RPMI7951 (cell line): ENCODE measurements around the gene TMEM238. TPM values are rescaled to one million over a fixed set of nuclear protein-coding genes. Genes with fewer than 3 reads are reported as not detected.
"Not testable (repeated sequence)": the region's sequence is repeated elsewhere in the genome, so short reads cannot be mapped to it uniquely, and the experiment has no call there.

ENCODE experiments used
- DNase-seq: peaks from one replicate; pipeline ENCODE4 v3.0.0-alpha.2; 2012; ENCODE audit warnings: low read depth
- total RNA-seq: library from RNA; depleted of rRNA; stranded (reverse); fragments of >200 nt; shearing (Covaris generic); gene quantifications from 2 replicates; pipeline ENCODE4 v1.2.3, GENCODE V29; 2014

The TMEM238 gene
- total RNA-seq, 1 experiment from 2014 or later = not detected

DNA sequence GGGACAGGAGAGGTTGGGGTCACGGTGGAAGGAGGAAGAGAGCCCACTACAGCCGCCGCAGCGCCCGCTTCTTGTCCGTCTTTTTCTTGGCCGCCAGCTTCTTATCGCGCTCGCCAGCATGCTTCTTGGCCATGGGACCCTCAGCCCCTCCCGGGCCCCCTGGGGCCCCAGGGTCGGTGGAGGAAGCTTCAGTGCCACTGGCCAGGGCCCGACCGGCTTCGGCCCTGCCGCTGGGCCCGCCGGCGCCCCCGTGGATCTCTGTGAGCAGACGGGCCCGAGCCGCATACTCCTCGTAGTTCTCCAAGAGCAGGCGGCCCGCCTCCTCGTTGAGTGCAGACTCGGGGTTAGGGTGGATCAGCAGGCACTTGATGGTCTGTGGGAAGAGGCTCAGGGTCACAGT is 17.3 kb upstream of the TMEM238 start:
- not testable (repeated sequence) for DNase-seq

DNA sequence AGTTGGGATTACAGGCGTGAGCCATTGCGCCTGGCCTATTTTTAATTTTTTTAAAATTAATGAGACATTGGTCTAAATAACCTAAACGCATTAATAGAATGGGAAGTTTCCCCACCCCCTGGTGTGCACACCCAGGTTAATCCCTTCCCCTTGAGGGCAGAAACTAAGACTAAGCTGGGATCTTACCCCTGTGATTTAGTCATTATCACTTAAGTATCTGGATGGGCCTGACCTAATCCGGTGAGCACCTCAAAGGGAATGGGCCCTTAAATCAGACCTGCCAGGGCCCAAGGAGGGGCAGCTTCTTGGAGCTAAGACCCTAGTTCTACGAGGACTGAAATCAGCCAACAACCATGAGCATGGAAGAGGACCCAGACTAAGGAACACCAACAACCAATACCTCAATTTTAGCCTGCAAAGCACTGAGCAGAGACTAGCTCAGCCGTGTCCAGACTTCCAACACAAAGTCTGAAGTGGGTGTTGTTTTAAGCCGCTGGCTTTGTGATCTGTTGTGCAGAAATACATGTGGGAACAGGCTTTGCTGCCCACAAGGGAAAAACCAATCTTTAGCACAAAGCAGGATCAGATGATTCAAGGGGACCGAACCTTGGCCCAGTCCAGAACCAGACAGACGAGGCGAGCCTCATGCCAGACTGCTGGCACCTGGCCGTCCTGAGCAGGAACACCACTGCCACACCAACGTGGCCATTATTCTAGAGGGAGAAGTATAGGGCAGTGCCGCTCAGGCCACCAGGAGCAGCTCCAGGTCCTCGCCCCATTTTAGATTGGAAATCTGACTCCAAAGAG is 16.4 kb upstream of the TMEM238 start:
- no peak for DNase-seq

DNA sequence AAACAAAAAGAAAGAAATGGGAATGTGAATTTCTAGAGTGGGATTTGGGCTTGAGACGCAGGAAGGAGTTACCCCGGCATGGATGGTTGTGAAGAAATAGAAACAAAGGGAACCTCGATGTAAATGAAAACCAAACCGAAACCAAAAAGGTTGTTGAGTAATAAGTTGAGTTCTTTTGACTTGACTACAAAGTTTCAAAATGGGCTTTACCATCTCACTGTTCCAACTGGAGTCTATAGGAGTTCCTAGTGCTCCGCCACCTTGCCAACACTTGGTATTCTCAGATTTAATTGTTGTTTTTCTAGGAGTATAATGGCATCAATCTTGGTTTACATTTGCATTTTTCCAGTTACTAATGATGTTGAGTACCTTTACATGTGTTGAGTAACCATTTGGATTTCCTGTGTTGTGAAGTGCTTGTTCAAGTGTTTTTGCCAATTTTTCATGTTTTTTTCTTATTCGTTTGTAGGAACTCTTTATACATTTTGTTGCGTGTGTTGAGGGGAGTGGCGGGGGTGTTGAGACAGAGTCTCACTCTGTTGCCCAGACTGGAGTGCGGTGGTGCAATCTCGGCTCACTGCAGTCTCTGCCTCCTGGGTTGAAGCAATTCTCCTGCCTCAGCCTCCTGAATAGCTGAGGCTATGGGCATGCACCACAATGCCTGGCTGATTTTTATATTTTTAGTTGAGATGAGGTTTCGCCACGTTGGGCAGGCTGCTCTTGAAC is 14.3 kb upstream of the TMEM238 start:
- DNase-seq = no peak

GRCh38 chr19:55392820-55393761 is 9.0 kb upstream of the TMEM238 start:
- DNase-seq = no peak

- DNase-seq = no peak
These were observed 7.9 kb upstream of the TMEM238 start for GRCh38 chr19:55391702-55392615.

DNA sequence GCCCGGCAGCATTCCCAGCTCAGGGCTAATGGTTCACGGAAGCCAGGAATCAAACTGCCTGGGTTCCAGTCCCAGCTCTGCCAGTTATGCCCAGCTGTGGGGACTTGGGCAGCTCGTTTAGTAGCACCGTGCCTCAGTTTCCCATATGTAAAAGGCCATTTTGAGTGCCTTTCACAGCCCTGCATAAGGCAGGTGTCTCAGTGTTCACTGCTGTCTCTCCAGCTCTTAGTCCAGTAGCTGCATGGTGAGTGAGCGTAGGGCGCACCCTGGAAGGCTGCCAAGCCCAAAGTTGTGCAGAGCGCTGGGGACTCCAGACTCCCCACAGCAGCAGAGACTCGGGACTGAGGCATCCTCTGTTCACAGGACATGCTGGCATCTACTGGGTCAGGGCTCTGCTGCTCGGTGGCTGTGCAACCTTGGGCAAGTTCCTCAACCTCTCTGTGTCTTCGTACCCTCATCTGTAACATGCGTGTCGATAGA is 7.1 kb upstream of the TMEM238 start:
- DNase-seq = no peak

- no peak for DNase-seq
These were observed 6.4 kb upstream of the TMEM238 start for GRCh38 chr19:55390461-55390880.

DNA sequence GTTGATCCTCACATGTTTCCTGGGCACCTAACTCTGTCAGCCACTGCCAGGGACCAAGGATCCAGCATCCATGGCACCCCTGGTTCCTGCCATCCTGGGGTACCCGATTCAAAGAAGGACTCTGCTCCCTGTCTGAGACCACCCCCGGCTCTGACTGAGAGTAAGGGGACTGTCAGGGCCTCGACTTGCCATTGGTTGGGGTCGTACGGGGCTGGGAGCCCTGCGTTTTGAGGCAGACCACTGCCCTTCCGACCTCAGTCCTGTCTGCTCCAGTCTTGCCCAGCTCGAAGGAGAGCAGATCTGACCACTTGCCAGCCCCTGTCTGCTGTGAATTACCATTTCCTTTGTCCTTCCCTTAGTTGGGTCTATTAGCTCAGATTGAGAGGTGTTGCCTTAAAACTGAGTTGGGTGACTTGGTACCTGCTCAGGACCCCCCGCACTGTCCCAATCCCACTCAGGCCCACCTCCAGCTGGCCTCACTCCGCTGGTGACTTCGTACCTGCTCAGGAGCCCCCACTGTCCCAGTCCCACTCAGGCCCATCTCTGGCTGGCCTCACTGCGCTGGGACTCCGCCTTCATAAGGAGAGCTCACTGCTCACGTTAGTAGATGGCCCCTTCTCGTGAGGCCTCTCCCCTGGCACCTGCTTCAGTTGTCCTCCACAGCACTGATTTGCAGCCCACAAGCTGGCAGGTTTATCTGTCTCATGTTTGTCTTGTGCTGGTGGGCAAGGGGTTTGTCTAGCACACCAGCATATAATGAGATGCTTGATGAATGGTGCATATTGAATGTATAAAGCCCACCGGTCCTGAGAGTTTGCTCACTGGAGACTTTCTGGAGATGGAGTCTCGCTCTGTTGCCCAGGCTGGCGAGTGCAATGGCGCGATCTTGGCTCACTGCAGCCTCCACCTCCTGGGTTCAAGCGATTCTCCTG is 5.6 kb upstream of the TMEM238 start:
- no peak for DNase-seq

- DNase-seq = no peak
These were observed 3.8 kb upstream of the TMEM238 start for GRCh38 chr19:55387736-55388497.

GRCh38 chr19:55386493-55386971 is 2.4 kb upstream of the TMEM238 start:
- DNase-seq = no peak

- DNase-seq = peak; percentile 97
These were observed 1.8 kb upstream of the TMEM238 start, which contains the start of gene RPL28 for GRCh38 chr19:55385724-55386492. RPL28 (plus strand) TSS chr19:55385932; CDS start chr19:55386358, 426 bp downstream.

DNA sequence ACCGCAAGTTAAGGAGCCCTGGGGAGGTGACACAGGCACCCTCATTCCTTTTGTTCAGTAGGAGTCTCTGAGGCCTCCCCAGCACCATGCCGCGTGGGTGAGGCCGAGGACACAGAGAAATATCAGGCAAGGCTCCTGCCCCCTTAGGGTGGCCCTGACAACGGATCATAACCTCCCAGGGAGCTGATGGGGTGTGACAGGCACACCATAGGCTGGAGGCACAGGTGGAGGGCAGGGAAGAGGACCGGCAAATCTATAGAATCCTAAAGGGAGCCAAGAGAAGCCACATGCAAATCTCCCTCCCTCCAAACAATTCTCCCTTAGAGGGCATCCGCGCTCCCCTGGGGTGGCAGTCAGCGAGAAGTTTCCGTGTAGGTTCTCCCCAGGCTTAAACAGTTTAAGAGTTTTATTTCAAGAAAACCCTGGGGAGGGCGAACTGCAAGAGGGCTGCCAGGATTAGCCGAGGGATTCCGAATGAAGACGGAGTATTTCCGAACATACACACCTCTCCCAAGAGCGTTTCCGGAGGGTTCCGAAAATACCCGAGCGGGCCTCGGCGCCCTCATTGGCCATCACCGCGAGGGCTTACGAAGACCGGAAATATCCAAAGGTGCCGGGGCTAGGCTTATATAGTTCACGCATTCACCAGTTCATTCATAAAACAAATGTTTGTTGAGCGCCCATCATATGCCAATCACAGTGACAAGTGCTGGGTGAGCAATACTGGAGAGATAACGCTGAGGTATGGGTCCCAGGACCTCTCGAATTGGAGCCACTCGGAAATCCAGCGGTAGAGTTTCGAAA is 1.0 kb upstream of the TMEM238 start:
- DNase-seq = peak; percentile 94

- peak; percentile 69 for DNase-seq
These were observed 587 bp downstream of the TMEM238 start for GRCh38 chr19:55383279-55384130.

DNA sequence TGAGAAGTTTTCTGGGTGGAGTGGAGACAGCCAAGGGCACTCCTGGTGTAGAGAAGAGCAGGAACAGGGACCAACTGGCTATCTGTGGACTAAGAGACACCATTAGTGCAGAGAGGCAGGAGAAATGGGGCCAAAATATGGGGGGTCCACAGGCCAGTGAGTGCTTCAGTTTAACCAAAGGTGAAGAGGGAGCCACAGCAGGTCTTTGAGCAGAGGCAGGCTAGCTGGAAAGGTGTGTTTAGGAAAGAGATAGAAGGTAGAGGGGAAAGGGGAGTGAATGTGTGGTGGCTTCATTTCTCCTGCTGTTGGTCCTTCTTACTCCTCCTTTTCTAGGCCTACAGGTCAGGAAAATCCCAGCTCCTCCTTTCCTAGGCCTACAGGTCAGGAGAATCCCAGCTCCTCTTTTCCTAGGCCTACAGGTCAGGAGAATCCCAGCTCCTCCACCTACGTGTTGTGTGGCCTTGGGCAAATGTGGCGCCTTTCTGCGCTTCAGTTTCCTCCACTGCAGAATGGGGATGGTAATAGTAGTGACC is 1.5 kb downstream of the TMEM238 start:
- no peak for DNase-seq

- DNase-seq = no peak
These were observed 2.1 kb downstream of the TMEM238 start for GRCh38 chr19:55382013-55382412.

DNA sequence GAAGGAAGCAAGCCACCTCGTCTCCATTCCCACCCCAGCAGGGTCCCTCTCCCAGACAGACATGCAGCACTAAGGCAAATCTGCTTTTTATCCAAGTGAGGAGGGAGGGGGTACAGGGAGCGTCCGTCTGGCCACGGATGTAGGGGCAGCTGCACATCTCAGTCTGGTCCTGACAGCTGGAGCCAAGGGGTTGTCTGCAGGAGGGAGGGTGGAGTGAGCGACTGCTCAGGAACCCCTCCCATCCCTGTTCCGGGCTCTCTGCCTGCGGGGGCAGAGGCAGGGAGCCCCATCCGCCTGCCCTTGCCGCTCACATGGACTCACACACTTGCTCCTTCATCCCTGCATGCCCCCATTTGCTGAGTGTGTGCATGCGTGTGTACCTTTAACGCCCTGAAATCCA is 4.9 kb downstream of the TMEM238 start:
- no peak for DNase-seq
